Astrocyte of the cerebellum (primary cell): ENCODE data around the gene MRPL27.

ENCODE experiments used
- DNase-seq: peaks from one replicate; pipeline ENCODE4 v3.0.0-alpha.2; 2011; ENCODE audit warnings: low read depth
- H3K4me3 ChIP-seq: 2 replicates; pipeline ENCODE4 v1.5.1; 2011; ENCODE audit warnings: mild to moderate bottlenecking, low read depth, low read length, moderate library complexity
- CTCF ChIP-seq: IDR thresholded peaks from 2 replicates; pipeline ENCODE4 v1.5.1; 2012; ENCODE audit warnings: low read length, low read depth, moderate library complexity, mild to moderate bottlenecking; ENCODE audit errors: missing control alignments
- in situ Hi-C: cut with HindIII; loops from 2 replicates; pipeline ENCODE4 v1.10.0; 2017; ENCODE audit warnings: low sequenced_read_pairs

MRPL27 gene

GRCh38 chr17:50318501-50319285 is 54.3 kb downstream of the MRPL27 start:
- no peak for TF ChIP-seq CTCF
- in situ Hi-C loops, result no loop called here
- no peak for DNase-seq
- H3K4me3 ChIP-seq, result no peak overlapping the region
